OCI-LY7 (cell line): ENCODE data around the gene ZNF735. TPM values are rescaled to one million over a fixed set of nuclear protein-coding genes. Genes with fewer than 3 reads are reported as not detected.
"Not testable (repeated sequence)": the region's sequence is repeated elsewhere in the genome, so short reads cannot be mapped to it uniquely, and the experiment has no call there.

Source experiments
- Bru-seq: library from RNA; stranded (reverse); fragments of 400-500 nt; gene quantifications from one replicate; lab custom pipeline; 2021; lab: Mats Ljungman, UMichigan
- BruChase-seq, 2 experiments: library from RNA; stranded (reverse); fragments of 400-500 nt; gene quantifications; one replicate each; lab custom pipeline; 2021; lab: Mats Ljungman, UMichigan
- BruUV-seq: library from RNA; stranded (reverse); fragments of 400-500 nt; replicated peaks from 2 replicates; lab custom pipeline; 2021; lab: Mats Ljungman, UMichigan
- CTCF ChIA-PET: fragments of 300-600 bp; sonication (Branson Sonifier 250); formaldehyde crosslinking; loops from one replicate; lab custom pipeline; 2022; ENCODE audit warnings: antibody characterized with exemption; ENCODE audit not compliant: unreplicated experiment; lab: Charles Lee
- POLR2A ChIA-PET: fragments of 300-600 bp; sonication (Branson Sonifier 250); formaldehyde crosslinking; loops from one replicate; lab custom pipeline; 2022; ENCODE audit warnings: antibody characterized with exemption; lab: Charles Lee
- DNase-seq: peaks from one replicate; pipeline ENCODE4 v3.0.0-alpha.2; 2015; ENCODE audit warnings: low spot score
- H2AFZ ChIP-seq: fragments of 200-600 bp; sonication (generic), shearing (Covaris generic); 2 replicates; pipeline ENCODE4 v1.6.1; 2014; ENCODE audit warnings: mild to moderate bottlenecking, antibody characterized with exemption, low read length, moderate library complexity
- H3K27ac ChIP-seq: fragments of 200-600 bp; sonication (generic); 2 replicates; pipeline ENCODE4 v1.5.1; 2014; ENCODE audit warnings: mixed run types, low read depth, mild to moderate bottlenecking, moderate library complexity, low read length, inconsistent platforms; ENCODE audit not compliant: poor library complexity, severe bottlenecking
- H3K36me3 ChIP-seq: fragments of 200-600 bp; sonication (generic); 2 replicates; pipeline ENCODE4 v1.6.1; 2014; ENCODE audit warnings: mild to moderate bottlenecking, antibody characterized with exemption, low read length, moderate library complexity, mixed read lengths; ENCODE audit not compliant: insufficient read depth
- H3K4me1 ChIP-seq: fragments of 200-600 bp; sonication (generic); 2 replicates; pipeline ENCODE4 v1.5.1; 2014; ENCODE audit warnings: mild to moderate bottlenecking, low read length; ENCODE audit not compliant: insufficient read depth, poor library complexity, severe bottlenecking
- H3K4me2 ChIP-seq: fragments of 200-600 bp; sonication (generic); 2 replicates; pipeline ENCODE4 v1.6.1; 2014; ENCODE audit warnings: mild to moderate bottlenecking, low read length
- H3K4me3 ChIP-seq: fragments of 200-600 bp; sonication (generic); 2 replicates; pipeline ENCODE4 v1.5.1; 2014; ENCODE audit warnings: mild to moderate bottlenecking, low read depth, low read length; ENCODE audit not compliant: poor library complexity, severe bottlenecking
- H3K79me2 ChIP-seq: fragments of 200-600 bp; sonication (generic); 2 replicates; pipeline ENCODE4 v1.6.1; 2016; ENCODE audit warnings: low read depth, mild to moderate bottlenecking, low read length, moderate library complexity, mixed read lengths; ENCODE audit not compliant: insufficient read depth
- H3K9me2 ChIP-seq: fragments of 200-600 bp; sonication (generic); 2 replicates; pipeline ENCODE4 v1.6.1; 2016; ENCODE audit warnings: mild to moderate bottlenecking, low read length, mixed read lengths; ENCODE audit not compliant: insufficient read depth
- H3K9me3 ChIP-seq: fragments of 200-600 bp; sonication (generic); 2 replicates; pipeline ENCODE4 v1.6.1; 2014; ENCODE audit warnings: mild to moderate bottlenecking, mixed run types, low read length, mixed read lengths
- H4K20me1 ChIP-seq: fragments of 200-600 bp; sonication (generic); 2 replicates; pipeline ENCODE4 v1.6.1; 2014; ENCODE audit warnings: mild to moderate bottlenecking, antibody characterized with exemption, low read length, moderate library complexity, mixed read lengths; ENCODE audit not compliant: insufficient read depth
- CTCF ChIP-seq: fragments of 200-600 bp; sonication (generic); conservative IDR thresholded peaks from 2 replicates; pipeline ENCODE4 v1.5.1; 2014; ENCODE audit warnings: mild to moderate bottlenecking, antibody characterized with exemption, low read length, moderate library complexity, mixed read lengths
- EZH2phosphoT487 ChIP-seq: fragments of 200-600 bp; sonication (generic); IDR thresholded peaks from 2 replicates; pipeline ENCODE4 v1.6.1; 2018; ENCODE audit warnings: low read depth, borderline replicate concordance, mild to moderate bottlenecking, mixed run types, antibody characterized with exemption, low read length, moderate library complexity, mixed read lengths
- intact Hi-C: fragments of 100-400 bp; cut with micrococcal nuclease; formaldehyde crosslinking; loops from one replicate; pipeline ENCODE4 v1.10.0; 2022; ENCODE audit not compliant: unreplicated experiment
- long read RNA-seq: library from polyadenylated mRNA; stranded (forward); transcript quantifications from one replicate; pipeline ENCODE4 v2.0.0, GENCODE V29; 2022
- total RNA-seq, 2 experiments: library from RNA; depleted of rRNA in 1 of 2; stranded (reverse); fragments of >200 nt in 1 of 2; shearing (Covaris generic) in 1 of 2; gene quantifications; 2 replicates each; pipeline ENCODE4 v1.2.3, GENCODE V29; 2014 to 2022

ZNF735 gene
- not detected in 2 replicates for total RNA-seq (2014; rRNA removed; shearing (Covaris generic))
- total RNA-seq (2022) = not detected in 2 replicates
- Bru-seq, nascent RNA = not detected
- BruChase-seq, experiment 1, labeled RNA remaining after a 6-hour chase = not detected
- BruChase-seq, experiment 2, labeled RNA remaining after a 2-hour chase = not detected
- long read RNA-seq = 0 reads

- no peak for TF ChIP-seq EZH2phosphoT487
- TF ChIP-seq CTCF = no peak
- no peak within 1 kb of the TSS for H3K4me3 ChIP-seq
Observed at GRCh38 chr7:64206903-64207302, at the start of gene ZNF735. Gene ZNF735 (plus strand): TSS chr7:64207203. CDS start chr7:64207203, 0 bp downstream.

GRCh38 chr7:64170974-64171373 lies 36.0 kb upstream of the ZNF735 start:
- H3K9me2 ChIP-seq, H3K79me2 ChIP-seq, H4K20me1 ChIP-seq, H3K4me3 ChIP-seq, H3K36me3 ChIP-seq, H3K27ac ChIP-seq, DNase-seq, BruUV-seq, POLR2A ChIA-PET, intact Hi-C loops, H2AFZ ChIP-seq, H3K9me3 ChIP-seq, H3K4me1 ChIP-seq, H3K4me2 ChIP-seq, CTCF ChIA-PET: not testable (repeated sequence)

More at GRCh38 chr7:64206903-64207302, at the start of gene ZNF735:
- no peaks in the 10 kb centered on the region for H3K4me1 ChIP-seq
- H3K9me3 ChIP-seq = no peaks in the 10 kb centered on the region
- H3K36me3 ChIP-seq = no peaks in the 10 kb centered on the region
- BruUV-seq = no TSS peak
- no peak for DNase-seq
- H3K9me2 ChIP-seq = no peaks in the 10 kb centered on the region
- CTCF ChIA-PET = no interaction called here
- H3K4me2 ChIP-seq = no peak within 1 kb of the TSS
- no peaks in the 10 kb centered on the region for H3K79me2 ChIP-seq
- H3K27ac ChIP-seq = no peak within 1 kb of the TSS
- no peak within 1 kb of the TSS for H2AFZ ChIP-seq
- no peaks in the 10 kb centered on the region for H4K20me1 ChIP-seq
- intact Hi-C loops = no loop called here
- POLR2A ChIA-PET = interaction anchor here (0.5 kb wide), 1 partner anchor 389 kb away, joined by 5 read pairs; no protein-coding TSS in a partner anchor

- H3K79me2 ChIP-seq = no peaks in the 10 kb centered on the region
- ChIA-PET CTCF (no interaction called here), POLR2A (no interaction called here)
- no peak for TF ChIP-seq EZH2phosphoT487
- TF ChIP-seq CTCF = no peak
- H3K9me3 ChIP-seq = no peaks in the 10 kb centered on the region
- no peak overlapping the region for H3K4me3 ChIP-seq
- no peaks in the 10 kb centered on the region for H3K9me2 ChIP-seq
- H3K36me3 ChIP-seq = no peaks in the 10 kb centered on the region
- no peaks in the 10 kb centered on the region for H3K4me1 ChIP-seq
- no TSS peak for BruUV-seq
- intact Hi-C loops = no loop called here
- no peak overlapping the region for H2AFZ ChIP-seq
- H3K27ac ChIP-seq = no peak overlapping the region
- no peaks in the 10 kb centered on the region for H4K20me1 ChIP-seq
- no peak overlapping the region for H3K4me2 ChIP-seq
- no peak for DNase-seq
Observed at GRCh38 chr7:64174328-64174727, 32.7 kb upstream of the ZNF735 start.
